Adrenal gland (tissue), 19 donors: ENCODE measurements around the gene LPGAT1. TPM values are rescaled to one million over a fixed set of nuclear protein-coding genes. Genes with fewer than 3 reads are reported as not detected.

Experiments
- DNase-seq, 7 donors: peaks; one replicate each; pipeline ENCODE4 v3.0.0-alpha.2; 2019 to 2020
- H3K27ac ChIP-seq, 5 donors: fragments of 200-600 bp; sonication (generic) in 4 of 5; 1 replicate in 3 of 5; 2 replicates in 2 of 5; pipeline versions ENCODE4 v1.5.1 to v1.8.0; 2016 to 2020; ENCODE audit warnings: mild to moderate bottlenecking in 1 of 5
- H3K27me3 ChIP-seq: fragments of 200-600 bp; 2 replicates; pipeline ENCODE4 v1.8.0; 2021
- H3K36me3 ChIP-seq, 2 donors: fragments of 200-600 bp; replicated peaks in 1 of 2; 1 replicate in 1 of 2; 2 replicates in 1 of 2; pipeline versions ENCODE4 v1.5.1 to v1.8.0; 2018 to 2022
- H3K4me1 ChIP-seq, 2 donors: fragments of 200-600 bp; replicated peaks in 1 of 2; 1 replicate in 1 of 2; 2 replicates in 1 of 2; pipeline versions ENCODE4 v1.5.1 to v1.8.0; 2018 to 2021
- H3K4me3 ChIP-seq, 4 donors: fragments of 200-600 bp; sonication (generic) in 3 of 4; one replicate each; pipeline ENCODE4 v1.5.1; 2016 to 2018
- H3K9me3 ChIP-seq, 3 donors: fragments of 200-600 bp; sonication (generic) in 1 of 3; replicated peaks in 1 of 3; 1 replicate in 2 of 3; 2 replicates in 1 of 3; pipeline versions ENCODE4 v1.5.1 to v1.8.0; 2016 to 2021
- CTCF ChIP-seq, 6 experiments: fragments of 450-650 bp in 4 of 6; fragments of 200-600 bp in 2 of 6; sonication (generic) in 1 of 6; IDR thresholded peaks; 1 replicate in 5 of 6; 2 replicates in 1 of 6; pipeline versions ENCODE4 v1.5.1 to v1.8.0; 2016 to 2021; ENCODE audit warnings: antibody characterized with exemption in 6 of 6, mild to moderate bottlenecking in 2 of 6, moderate library complexity in 1 of 6
- POLR2A ChIP-seq, 2 donors: fragments of 450-650 bp; IDR thresholded peaks; one replicate each; pipeline ENCODE4 v1.6.1; 2017; ENCODE audit warnings: antibody characterized with exemption in 2 of 2, mild to moderate bottlenecking in 2 of 2, moderate library complexity in 1 of 2
- WGBS, 4 donors: extraction: QIAGEN DNeasy Blood & Tissue Kit in 2 of 4; methylation state at CpG; one replicate each; pipeline versions ENCODE4 v1.1.5 to v1.1.7; 2013 to 2017; 5-methylcytosine and 5-hydroxymethylcytosine counted together
- intact Hi-C, 2 donors: fragments of 100-400 bp; cut with DNase I; formaldehyde crosslinking; loops; one replicate each; pipeline versions ENCODE4 v1.14.1 to v1.15.0; 2022 to 2023
- long read RNA-seq, 10 donors: library from polyadenylated mRNA in 3 of 10; unstranded in 2 of 10; stranded (forward) in 1 of 10; transcript quantifications; one replicate each; pipeline ENCODE4 v2.0.0 and lab custom pipeline, GENCODE V29; 2021 to 2026
- polyA plus RNA-seq, 3 donors: library from polyadenylated mRNA; stranded (reverse); fragments of 200-250 nt in 2 of 3; fragments of 350-450 nt in 1 of 3; fragmentation: Illumina TruSeq in 1 of 3; extraction: RNeasy Lipid Tissue Mini Kit (QIAGEN cat#74804) in 1 of 3; gene quantifications; one replicate each; pipeline ENCODE4 v1.2.3, GENCODE V29; 2013 to 2014
- total RNA-seq, 9 donors: library from RNA; depleted of rRNA in 4 of 9; stranded (reverse); fragments of >200 nt in 4 of 9; fragments of 120-200 nt in 1 of 9; fragmentation: NEBNext Ultra II Directional in 1 of 9; extraction: Animal tissue kit (Norgen Biotek cat#: 25700) in 1 of 9; gene quantifications; one replicate each; pipeline versions ENCODE4 v1.1.0 to v1.2.4, GENCODE V29; 2013 to 2023
- donor health status: healthy with polysubstance abuse.
- donor health status: Bipolar disorder and iron deficiency.
- donor health status: DM: yes; HTN: yes; CAD: no.
- donor health status: DM: no; HTN: no; CAD: no.
- donor health status: DM: no; HTN: no; CAD: no.
- donor health status: DM: yes; HTN: yes; CAD: no.

LPGAT1 gene
- total RNA-seq (100 to 1,000 TPM in 2 of 9 donors, 10 to 100 TPM in 7; 53.2 to 113 (median 86.7) TPM), polyA plus RNA-seq (10 to 100 TPM; 10.7 to 53.6 (median 12.5) TPM)
- long read RNA-seq, donor 1, partial matches to known transcripts = 7 of 8 reads
- long read RNA-seq, donor 1, other reads (novel, unspliced or antisense) = 0 of 8 reads
- long read RNA-seq, donor 2, full-length matches to known transcripts = 2 of 7 reads
- long read RNA-seq, donor 2, partial matches to known transcripts = 5 of 7 reads
- long read RNA-seq, donor 2, other reads (novel, unspliced or antisense) = 0 of 7 reads
- long read RNA-seq, donor 3 = 0 reads
- long read RNA-seq, donor 4, partial matches to known transcripts = 6 of 16 reads
- long read RNA-seq, donor 4, other reads (novel, unspliced or antisense) = 10 of 16 reads
- long read RNA-seq, donor 5, full-length matches to known transcripts = 2 of 56 reads
- long read RNA-seq, donor 5, partial matches to known transcripts = 37 of 56 reads
- long read RNA-seq, donor 5, other reads (novel, unspliced or antisense) = 17 of 56 reads
- long read RNA-seq, donor 6, partial matches to known transcripts = 2 of 11 reads
- long read RNA-seq, donor 6, other reads (novel, unspliced or antisense) = 9 of 11 reads
- long read RNA-seq, donor 7 = 0 reads
- long read RNA-seq, donor 8, full-length matches to known transcripts = 1 of 14 reads
- long read RNA-seq, donor 8, partial matches to known transcripts = 7 of 14 reads
- long read RNA-seq, donor 8, other reads (novel, unspliced or antisense) = 6 of 14 reads
- long read RNA-seq, donor 9, partial matches to known transcripts = 0 of 1 reads
- long read RNA-seq, donor 9, other reads (novel, unspliced or antisense) = 0 of 1 reads
- long read RNA-seq, donor 10 = 0 reads

- peak; percentile 67 to 84 (median 81) for DNase-seq
- H3K4me3 ChIP-seq = peak within 1 kb of the TSS; percentile 64 to 97 (median 74)
- peak; percentile 25 to 76 (median 64) for TF ChIP-seq CTCF (IDR thresholded peaks at IDR 0.05)
- TF ChIP-seq POLR2A (IDR thresholded peaks at IDR 0.05) = peak; percentile 48 to 66
- H3K27me3 ChIP-seq = no peaks in the 10 kb centered on the region
- peak within 1 kb of the TSS; percentile 78 to 98 (median 91) for H3K27ac ChIP-seq
- intact Hi-C loops = loop anchor here (2.0 to 10.0 kb wide), 3 partner anchors 104 to 133 kb away; no protein-coding TSS in a partner anchor
- WGBS, 4 donors = 0 to 1% (median 0%) methylated on average over 8 to 85 of the region's 88 CpGs
- no peaks in the 10 kb centered on the region for H3K9me3 ChIP-seq
- peaks cover 12 to 35% of the 10 kb centered on the region in 2 donors for H3K4me1 ChIP-seq
- H3K36me3 ChIP-seq = no peaks in the 10 kb centered on the region
Observed at GRCh38 chr1:211830328-211831142, at the start of gene LPGAT1. Gene LPGAT1, minus strand, starts transcription at chr1:211830763. Its CDS starts 1,467 bp downstream, at chr1:211829296.

- intact Hi-C loops = no loop called here
- no peak for DNase-seq
- H3K4me1 ChIP-seq = no peaks in the 10 kb centered on the region
- WGBS, 4 donors = 95 to 98% (median 97%) methylated on average over 2 of the region's 2 CpGs
- H3K27ac ChIP-seq = no peak overlapping the region
- no peaks in the 10 kb centered on the region for H3K9me3 ChIP-seq
- no peak for TF ChIP-seq POLR2A (IDR thresholded peaks at IDR 0.05)
- TF ChIP-seq CTCF (IDR thresholded peaks at IDR 0.05) = no peak
- H3K4me3 ChIP-seq = no peak overlapping the region
- no peaks in the 10 kb centered on the region for H3K36me3 ChIP-seq
- H3K27me3 ChIP-seq = no peaks in the 10 kb centered on the region
Observed at GRCh38 chr1:211879475-211879874, 48.9 kb upstream of the LPGAT1 start.

- Histone ChIP-seq H3K4me3 (no peak overlapping the region), H3K9me3 (no peaks in the 10 kb centered on the region), H3K4me1 (no peaks in the 10 kb centered on the region), H3K27me3 (no peaks in the 10 kb centered on the region), H3K27ac (no peak overlapping the region), H3K36me3 (no peaks in the 10 kb centered on the region)
- WGBS, 4 donors = 92 to 94% (median 94%) methylated on average over 7 of the region's 7 CpGs
- TF ChIP-seq POLR2A (IDR thresholded peaks at IDR 0.05) (no peak), CTCF (IDR thresholded peaks at IDR 0.05) (no peak)
- no peak for DNase-seq
- intact Hi-C loops = no loop called here
Observed at GRCh38 chr1:211876851-211877590, 46.5 kb upstream of the LPGAT1 start.
